Panc1 (cell line): ENCODE results near the gene GCC2. TPM values are rescaled to one million over a fixed set of nuclear protein-coding genes. Genes with fewer than 3 reads are reported as not detected.
"Not testable (repeated sequence)": the region's sequence is repeated elsewhere in the genome, so short reads cannot be mapped to it uniquely, and the experiment has no call there.

Experiments
- ATAC-seq: fragments of 200-7000 bp; cut with Tn5 transposase; 2 replicates; pipeline ENCODE4 v1.9.1; 2020; ENCODE audit warnings: mild to moderate bottlenecking, moderate library complexity
- BruUV-seq: library from RNA; stranded (reverse); fragments of 400-500 nt; replicated peaks from 2 replicates; lab custom pipeline; 2021; lab: Mats Ljungman, UMichigan
- CTCF ChIA-PET: fragments of 300-600 bp; sonication (Branson Sonifier 250); formaldehyde crosslinking; loops from one replicate; lab custom pipeline; 2022; ENCODE audit warnings: antibody characterized with exemption; lab: Charles Lee
- POLR2A ChIA-PET: fragments of 300-600 bp; sonication (Branson Sonifier 250); formaldehyde crosslinking; loops from one replicate; lab custom pipeline; 2022; ENCODE audit warnings: antibody characterized with exemption; lab: Charles Lee
- DNase-seq: peaks from one replicate; pipeline ENCODE4 v3.0.0-alpha.2; 2010; ENCODE audit warnings: low read depth, low spot score
- H3K27ac ChIP-seq: 2 replicates; pipeline ENCODE4 v1.5.1; 2011; ENCODE audit warnings: mild to moderate bottlenecking, low read length, inconsistent platforms
- H3K27me3 ChIP-seq: fragments of 200-500 bp; sonication (Bioruptor generic); 2 replicates; pipeline ENCODE4 v1.6.0; 2014; ENCODE audit warnings: low read length, inconsistent platforms; ENCODE audit not compliant: control insufficient read depth, insufficient read depth
- H3K36me3 ChIP-seq: fragments of 200-500 bp; sonication (Bioruptor generic); 2 replicates; pipeline ENCODE4 v1.5.1; 2014; ENCODE audit warnings: inconsistent platforms, mild to moderate bottlenecking, low read length, moderate library complexity; ENCODE audit not compliant: control insufficient read depth, insufficient read depth
- H3K4me1 ChIP-seq: 2 replicates; pipeline ENCODE4 v1.5.1; 2011; ENCODE audit warnings: inconsistent platforms, mild to moderate bottlenecking, low read length, moderate library complexity; ENCODE audit not compliant: control insufficient read depth, insufficient read depth
- H3K4me3 ChIP-seq, 2 experiments: 2 replicates each; pipeline ENCODE4 v1.5.1; 2011 to 2012; ENCODE audit warnings: low read depth in 2 of 2, low read length in 2 of 2, mild to moderate bottlenecking in 2 of 2, inconsistent platforms in 1 of 2, moderate library complexity in 1 of 2
- H3K9me3 ChIP-seq: fragments of 200-500 bp; sonication (Bioruptor generic); 2 replicates; pipeline ENCODE4 v1.5.1; 2014; ENCODE audit warnings: low read depth, mild to moderate bottlenecking, inconsistent platforms, low read length, moderate library complexity; ENCODE audit not compliant: control insufficient read depth, insufficient read depth
- CTCF ChIP-seq: fragments of 450-650 bp; IDR thresholded peaks from 2 replicates; pipeline ENCODE4 v1.5.1; 2017; ENCODE audit warnings: mild to moderate bottlenecking
- POLR2AphosphoS5 ChIP-seq: IDR thresholded peaks from 2 replicates; pipeline ENCODE4 v1.6.1; 2012; ENCODE audit warnings: mild to moderate bottlenecking, low read depth, low read length, moderate library complexity
- REST ChIP-seq, 2 experiments: IDR thresholded peaks; 2 replicates each; pipeline ENCODE4 v1.6.1; 2011 to 2012; ENCODE audit warnings: low read depth in 2 of 2, control low read depth in 1 of 2, low read length in 1 of 2, mild to moderate bottlenecking in 1 of 2, moderate library complexity in 1 of 2; ENCODE audit not compliant: insufficient read depth in 1 of 2
- SIN3A ChIP-seq: IDR thresholded peaks from 2 replicates; pipeline ENCODE4 v1.6.1; 2012; ENCODE audit warnings: low read depth, mild to moderate bottlenecking, low read length, moderate library complexity, borderline replicate concordance; ENCODE audit not compliant: insufficient read depth
- TCF7L2 ChIP-seq: IDR thresholded peaks from 2 replicates; pipeline ENCODE4 v1.6.1; 2011; ENCODE audit warnings: mild to moderate bottlenecking, low read depth, low read length, inconsistent platforms
- in situ Hi-C: cut with HindIII; loops from 2 replicates; pipeline ENCODE4 v1.10.0; 2016; ENCODE audit warnings: low sequenced_read_pairs, low pct_unique_long_range_greater_than_20kb
- intact Hi-C: fragments of 100-400 bp; cut with micrococcal nuclease; formaldehyde crosslinking; loops from one replicate; pipeline ENCODE4 v1.10.0; 2022; ENCODE audit not compliant: unreplicated experiment
- total RNA-seq: library from RNA; stranded (reverse); gene quantifications from one replicate; pipeline ENCODE4 v1.2.1, GENCODE V29; 2021; ENCODE audit not compliant: unreplicated experiment

Gene GCC2
- total RNA-seq, 1 experiment from 2014 or later = 23.4 TPM

- DNase-seq = no peak
- H3K4me1 ChIP-seq = no peaks in the 10 kb centered on the region
- ChIA-PET CTCF (no interaction called here), POLR2A (no interaction called here)
- no TSS peak for BruUV-seq
- peaks cover 9% of the 10 kb centered on the region; the same call in 1 of the 2 replicates for H3K36me3 ChIP-seq
- TF ChIP-seq SIN3A = no peak
- TF ChIP-seq REST (IDR thresholded peaks at IDR 0.05; ENCODE audit: insufficient read depth in 1 of 2, low read depth in 2 of 2, low read length in 1 of 2) = no peak
- TF ChIP-seq POLR2AphosphoS5 = no peak
- TF ChIP-seq TCF7L2 = no peak
- TF ChIP-seq CTCF = no peak
- intact Hi-C loops (no loop called here), in situ Hi-C loops (no loop called here)
- no peaks in the 10 kb centered on the region for H3K27me3 ChIP-seq
- no peaks in the 10 kb centered on the region for H3K9me3 ChIP-seq
- H3K27ac ChIP-seq = no peak overlapping the region
- H3K4me3 ChIP-seq = no peak overlapping the region
- ATAC-seq = no peak
Observed at GRCh38 chr2:108492364-108492763, 43.4 kb downstream of the GCC2 start.

GRCh38 chr2:108496167-108496566 lies 47.2 kb downstream of the GCC2 start:
- ATAC-seq, POLR2A ChIA-PET, H3K4me1 ChIP-seq, intact Hi-C loops, BruUV-seq, H3K36me3 ChIP-seq, H3K27ac ChIP-seq, H3K4me3 ChIP-seq, in situ Hi-C loops, H3K27me3 ChIP-seq, H3K9me3 ChIP-seq, CTCF ChIA-PET, DNase-seq: not testable (repeated sequence)

DNA sequence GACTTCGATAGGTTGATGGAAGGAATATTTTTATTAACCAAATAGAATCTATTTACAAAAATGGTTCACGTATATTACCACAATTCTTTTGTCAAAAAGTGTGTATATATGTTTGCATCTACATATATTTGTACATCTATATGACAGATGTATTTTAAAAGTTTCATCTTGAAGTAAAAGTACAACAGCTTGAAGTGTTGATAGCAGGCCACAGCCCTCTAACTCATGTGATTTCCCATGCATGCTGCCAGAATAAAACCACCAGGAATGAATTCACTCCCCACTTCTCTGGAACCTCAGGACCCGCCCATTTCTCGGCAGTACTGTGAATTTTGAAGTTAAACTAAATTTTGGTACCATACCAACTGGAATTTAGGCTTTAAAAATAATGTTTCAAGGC lies 58.6 kb downstream of the GCC2 start:
- H3K27ac ChIP-seq, H3K36me3 ChIP-seq, BruUV-seq, ATAC-seq, H3K4me1 ChIP-seq, POLR2A ChIA-PET, DNase-seq, H3K27me3 ChIP-seq, CTCF ChIA-PET, H3K9me3 ChIP-seq, in situ Hi-C loops, intact Hi-C loops, H3K4me3 ChIP-seq: not testable (repeated sequence)

DNA sequence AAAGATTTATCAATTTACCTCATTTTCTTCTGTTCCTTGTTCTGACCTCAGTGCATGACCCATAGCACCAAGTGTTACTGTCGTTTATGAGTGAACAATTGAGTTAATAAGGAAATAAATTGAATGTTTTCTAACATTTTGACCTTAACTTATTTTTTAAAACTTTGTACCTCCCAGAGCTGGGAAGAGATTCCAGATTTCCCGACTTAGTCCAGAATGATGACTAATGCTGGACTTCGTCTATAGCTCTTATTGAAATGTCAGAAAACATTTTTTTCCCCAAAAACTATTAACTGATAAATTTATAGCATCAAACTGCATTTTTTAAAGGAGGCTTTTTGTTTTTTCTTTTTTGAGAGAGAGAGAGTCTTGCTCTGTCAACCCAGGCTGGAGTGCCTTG lies 63.4 kb downstream of the GCC2 start:
- H3K27me3 ChIP-seq, H3K4me3 ChIP-seq, H3K4me1 ChIP-seq, H3K27ac ChIP-seq, ATAC-seq, BruUV-seq, H3K9me3 ChIP-seq, DNase-seq, H3K36me3 ChIP-seq, CTCF ChIA-PET, intact Hi-C loops, in situ Hi-C loops: not testable (repeated sequence)
- POLR2A ChIA-PET = interaction anchor here (0.7 kb wide), 1 partner anchor 436 kb away, joined by 4 read pairs; no protein-coding TSS in a partner anchor

- CTCF ChIA-PET, ATAC-seq, DNase-seq, intact Hi-C loops, H3K27me3 ChIP-seq, BruUV-seq, H3K36me3 ChIP-seq, H3K27ac ChIP-seq, H3K4me3 ChIP-seq, in situ Hi-C loops, H3K9me3 ChIP-seq, POLR2A ChIA-PET, H3K4me1 ChIP-seq: not testable (repeated sequence)
Observed at GRCh38 chr2:108514478-108514877, 65.5 kb downstream of the GCC2 start.
